ENCODE data around the gene IRX5.

IRX5 gene

GRCh38 chr16:54931120-54932014, 702 bp downstream of the IRX5 start:
- DNase-seq (ENCODE audit: low spot score): peak; percentile 41

GRCh38 chr16:54932021-54932660, 1.5 kb downstream of the IRX5 start:
- no peak for DNase-seq (ENCODE audit: low spot score)

DNA sequence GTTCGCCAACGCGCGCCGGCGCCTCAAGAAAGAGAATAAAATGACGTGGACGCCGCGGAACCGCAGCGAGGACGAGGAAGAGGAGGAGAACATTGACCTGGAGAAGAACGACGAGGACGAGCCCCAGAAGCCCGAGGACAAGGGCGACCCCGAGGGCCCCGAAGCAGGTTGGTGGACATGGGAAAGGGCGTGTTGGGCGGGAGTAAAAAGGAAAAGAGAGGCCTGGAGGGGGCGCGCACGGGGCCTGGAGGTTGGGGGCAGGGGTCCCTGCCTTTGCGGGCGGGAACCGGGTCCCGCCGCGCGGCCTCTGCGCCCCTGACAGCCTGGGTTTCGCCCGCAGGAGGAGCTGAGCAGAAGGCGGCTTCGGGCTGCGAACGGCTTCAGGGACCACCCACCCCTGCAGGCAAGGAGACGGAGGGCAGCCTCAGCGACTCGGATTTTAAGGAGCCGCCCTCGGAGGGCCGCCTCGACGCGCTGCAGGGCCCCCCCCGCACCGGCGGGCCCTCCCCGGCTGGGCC, 2.1 kb downstream of the IRX5 start:
- no peak for DNase-seq (ENCODE audit: low spot score)

DNA sequence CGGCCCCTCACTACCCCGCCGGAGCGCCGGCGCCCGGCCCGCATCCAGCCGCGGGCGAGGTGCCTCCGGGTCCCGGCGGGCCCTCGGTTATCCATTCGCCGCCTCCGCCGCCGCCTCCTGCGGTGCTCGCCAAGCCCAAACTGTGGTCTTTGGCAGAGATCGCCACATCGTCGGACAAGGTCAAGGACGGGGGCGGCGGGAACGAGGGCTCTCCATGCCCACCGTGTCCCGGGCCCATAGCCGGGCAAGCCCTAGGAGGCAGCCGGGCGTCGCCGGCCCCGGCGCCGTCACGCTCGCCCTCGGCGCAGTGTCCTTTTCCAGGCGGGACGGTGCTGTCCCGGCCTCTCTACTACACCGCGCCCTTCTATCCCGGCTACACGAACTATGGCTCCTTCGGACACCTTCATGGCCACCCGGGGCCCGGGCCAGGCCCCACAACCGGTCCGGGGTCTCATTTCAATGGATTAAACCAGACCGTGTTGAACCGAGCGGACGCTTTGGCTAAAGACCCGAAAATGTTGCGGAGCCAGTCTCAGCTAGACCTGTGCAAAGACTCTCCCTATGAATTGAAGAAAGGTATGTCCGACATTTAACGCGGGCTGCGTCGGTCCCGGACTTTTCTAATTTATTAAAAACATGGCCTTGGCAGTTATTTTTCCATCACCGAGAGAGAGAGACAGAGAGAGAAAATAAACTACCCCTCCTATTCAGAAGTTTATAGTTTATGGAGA, 2.8 kb downstream of the IRX5 start:
- no peak for DNase-seq (ENCODE audit: low spot score)

DNA sequence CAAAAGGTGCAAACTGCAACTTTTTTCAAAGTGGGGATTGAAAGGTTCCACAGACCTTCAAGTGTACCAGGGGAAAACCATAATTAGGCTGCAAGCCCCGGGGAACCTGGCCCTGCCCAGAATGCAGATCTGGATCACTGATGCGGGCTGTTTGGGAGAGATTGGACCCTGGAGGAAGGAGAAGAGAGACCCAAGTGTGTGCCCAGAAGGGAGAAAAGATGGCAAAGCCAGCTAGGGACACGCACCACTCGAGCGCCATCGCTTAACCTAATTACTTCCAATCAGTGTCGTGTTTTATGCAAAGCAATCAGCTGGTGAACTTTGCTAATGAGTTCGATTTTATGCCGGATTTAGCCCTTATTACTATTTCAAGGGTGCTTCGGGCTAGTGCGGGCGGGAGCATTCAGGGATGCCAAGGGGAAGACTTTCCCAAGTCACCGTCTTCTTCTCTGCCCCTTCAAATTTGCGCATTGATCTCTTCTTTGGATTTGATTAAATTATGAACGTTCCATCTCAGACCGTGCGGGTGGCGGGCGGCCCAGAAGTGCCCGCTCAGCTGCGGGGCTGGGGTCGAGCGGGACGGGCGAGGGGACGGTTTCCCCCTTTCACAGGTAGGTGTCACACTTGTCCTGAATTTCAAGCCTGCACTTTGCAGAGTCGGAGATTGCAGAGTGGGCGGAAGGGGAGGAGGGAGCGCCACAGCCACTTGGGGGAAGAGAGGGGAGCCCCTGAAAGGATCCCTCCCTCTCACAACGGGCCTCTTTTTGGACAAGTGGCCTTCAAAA, 4.0 kb downstream of the IRX5 start:
- peak; percentile 19 for DNase-seq (ENCODE audit: low spot score)

DNA sequence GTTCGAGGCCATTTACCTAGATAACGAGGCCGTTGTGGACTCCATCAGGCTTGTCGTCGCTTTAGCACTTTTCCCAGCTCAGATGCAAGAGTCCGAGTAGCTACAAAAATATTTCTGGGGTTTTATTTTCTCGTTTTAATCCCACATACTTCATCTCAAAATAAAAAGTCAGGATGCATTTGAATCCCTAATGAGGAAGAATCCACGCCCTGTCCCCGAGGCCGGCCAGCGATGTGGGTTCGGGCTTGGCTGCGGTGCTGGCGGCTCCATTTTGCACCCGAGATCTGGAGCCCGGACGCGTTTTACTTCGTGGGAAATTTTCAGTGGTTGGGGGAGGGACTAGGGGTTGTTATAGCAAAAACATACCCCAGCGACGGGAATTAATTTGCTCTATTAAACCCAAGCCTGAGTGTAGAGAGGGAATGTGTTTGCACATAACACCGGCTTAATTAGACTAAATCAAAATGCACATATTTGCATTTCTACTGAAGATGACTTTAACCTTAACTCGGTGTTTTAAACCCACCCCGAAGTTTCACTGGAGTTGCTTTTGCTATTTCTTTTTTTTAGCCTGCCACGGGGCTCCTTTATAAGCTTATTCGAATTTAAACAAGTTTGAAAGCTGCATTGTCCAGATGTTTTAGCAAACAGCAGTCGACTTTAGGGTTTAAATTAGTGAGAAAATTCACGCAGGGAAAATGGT, 4.8 kb downstream of the IRX5 start:
- DNase-seq (ENCODE audit: low spot score): no peak

DNA sequence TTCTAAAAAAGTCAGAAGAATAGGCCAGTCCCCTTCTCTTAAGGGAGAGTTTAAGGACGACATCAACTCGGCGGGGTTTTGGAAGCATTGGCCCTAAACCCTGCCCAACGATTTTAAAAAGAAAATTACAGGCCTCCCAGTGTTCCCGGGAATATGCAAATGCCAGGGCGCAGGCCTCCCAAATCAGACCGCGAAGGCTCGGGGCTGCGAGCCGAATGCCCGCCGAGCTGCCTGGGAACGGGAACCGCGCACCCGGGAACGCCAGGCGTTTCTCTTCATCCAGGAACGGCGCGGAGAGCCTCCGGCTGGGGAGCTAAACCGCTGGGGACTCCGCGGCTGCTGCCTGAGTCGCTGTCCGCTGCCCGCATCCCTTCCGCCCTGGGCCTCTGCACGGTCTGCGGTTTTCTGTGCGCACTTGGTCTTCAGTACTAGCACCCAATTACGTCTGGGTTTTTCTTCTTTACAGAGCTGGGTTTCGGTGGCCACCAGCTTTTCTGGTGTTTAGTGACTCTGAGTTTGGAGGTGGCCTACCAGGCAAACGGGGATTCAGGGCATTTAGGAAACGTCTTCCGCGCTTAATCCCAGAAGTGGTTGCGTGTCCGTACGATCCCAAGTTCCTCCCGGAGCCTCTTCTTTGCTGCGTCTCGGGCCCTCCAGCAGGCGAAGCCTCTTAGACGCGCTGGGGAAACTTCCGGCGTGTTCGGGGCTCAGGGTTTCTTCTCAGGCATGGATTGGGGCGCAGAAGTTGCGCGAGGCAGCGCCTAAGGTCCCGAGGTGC, 5.7 kb downstream of the IRX5 start:
- peak; percentile 62 for DNase-seq (ENCODE audit: low spot score)

DNA sequence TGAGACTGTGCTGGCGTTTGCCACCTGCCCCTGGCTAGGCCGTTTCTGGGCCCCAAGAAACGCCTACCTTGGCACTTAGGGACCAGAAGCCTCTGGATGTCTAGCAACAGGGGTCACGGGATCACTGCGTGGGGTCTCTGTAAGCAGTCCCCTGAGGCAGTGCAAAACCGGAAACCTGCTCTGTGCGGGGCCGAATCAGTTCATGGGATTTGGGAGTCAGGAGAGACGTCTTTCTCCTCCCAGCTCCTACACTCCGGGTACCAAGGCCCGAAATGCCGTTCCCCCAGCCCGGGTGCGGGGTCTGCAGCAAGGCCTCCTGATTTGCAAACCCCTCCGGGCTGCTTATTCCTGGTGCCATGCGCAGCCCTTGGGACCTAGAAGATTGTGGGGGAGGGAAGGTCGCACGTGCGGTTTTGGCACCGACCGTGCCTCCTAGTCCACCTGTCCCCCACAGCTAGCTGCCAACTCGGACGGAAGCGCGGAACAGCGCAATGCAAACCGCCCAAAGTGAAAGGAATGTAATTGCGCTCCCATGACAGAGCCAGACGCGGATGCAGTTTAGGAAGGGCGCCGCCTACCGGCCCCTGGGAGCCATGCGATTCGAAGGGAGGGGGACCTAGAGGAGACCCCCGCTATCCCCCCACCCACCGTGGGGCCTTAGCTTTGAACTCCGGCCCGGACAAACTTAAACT, 6.5 kb downstream of the IRX5 start:
- DNase-seq (ENCODE audit: low spot score): peak; percentile 71

DNA sequence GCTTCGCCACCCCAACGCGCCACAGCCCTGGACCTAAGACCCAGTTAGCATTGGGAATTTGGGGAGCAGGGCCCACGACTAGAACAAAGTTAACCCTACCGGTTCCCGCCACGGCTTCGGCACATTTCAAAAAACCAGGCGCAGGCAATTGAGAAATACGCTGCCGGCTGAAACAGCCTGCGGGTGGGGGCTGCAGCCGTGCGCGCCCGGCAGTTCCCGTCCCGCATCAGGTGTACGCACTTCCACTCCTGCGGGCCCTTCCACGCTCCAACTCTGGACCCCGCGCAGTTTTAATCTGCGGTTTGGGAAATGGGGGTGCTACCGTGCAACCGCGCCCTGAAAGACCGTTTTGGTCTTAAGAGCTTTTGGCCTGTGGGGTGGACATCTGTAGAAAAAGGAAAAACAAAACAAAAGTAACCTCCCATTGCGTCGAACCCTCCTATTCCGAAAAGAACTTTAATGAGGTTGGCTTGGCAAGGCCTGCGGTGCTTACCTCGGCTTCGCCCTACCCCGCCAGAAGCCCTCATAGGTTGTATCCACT, 7.1 kb downstream of the IRX5 start:
- peak; percentile 23 for DNase-seq (ENCODE audit: low spot score)

DNA sequence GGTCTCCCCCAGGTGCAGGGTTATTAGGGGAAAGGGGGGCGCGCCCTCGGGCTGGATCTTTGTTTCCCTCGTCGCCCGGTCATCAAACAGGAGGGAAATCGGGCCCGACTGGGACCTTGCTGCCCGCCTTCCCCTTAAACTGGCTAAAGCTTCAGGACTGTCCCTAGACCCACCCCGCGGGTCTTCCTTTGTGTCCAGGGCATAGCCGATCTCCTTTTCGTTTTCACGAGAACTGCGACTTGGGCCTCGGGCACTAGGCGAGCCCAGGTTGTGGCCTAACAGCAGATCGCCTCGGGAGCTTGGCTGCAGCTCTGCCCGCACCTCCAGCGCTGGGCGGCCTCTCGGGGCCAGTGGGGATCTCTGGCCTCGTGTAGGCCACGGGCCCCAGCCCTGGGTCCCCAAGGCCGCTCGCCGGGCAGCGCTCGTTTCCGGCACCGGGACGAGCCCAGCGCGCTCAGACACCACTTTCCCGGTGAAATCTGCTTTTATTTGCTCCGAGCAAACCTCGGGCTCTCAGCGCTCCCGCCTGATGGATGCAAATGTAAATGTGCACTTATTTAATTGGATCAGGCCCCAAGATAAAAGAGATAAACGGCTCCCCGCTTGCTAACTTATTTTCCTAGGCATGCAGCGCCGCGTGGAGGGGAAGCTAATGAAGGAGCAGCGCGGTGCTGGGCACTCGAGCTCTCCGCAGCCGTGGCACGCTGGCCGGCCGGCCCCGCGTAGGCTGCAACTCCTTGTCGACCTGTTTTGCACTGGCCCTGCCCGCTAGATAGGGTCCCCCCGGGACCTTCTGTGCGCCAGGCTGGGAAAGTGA, 7.8 kb downstream of the IRX5 start:
- no peak for DNase-seq (ENCODE audit: low spot score)

DNA sequence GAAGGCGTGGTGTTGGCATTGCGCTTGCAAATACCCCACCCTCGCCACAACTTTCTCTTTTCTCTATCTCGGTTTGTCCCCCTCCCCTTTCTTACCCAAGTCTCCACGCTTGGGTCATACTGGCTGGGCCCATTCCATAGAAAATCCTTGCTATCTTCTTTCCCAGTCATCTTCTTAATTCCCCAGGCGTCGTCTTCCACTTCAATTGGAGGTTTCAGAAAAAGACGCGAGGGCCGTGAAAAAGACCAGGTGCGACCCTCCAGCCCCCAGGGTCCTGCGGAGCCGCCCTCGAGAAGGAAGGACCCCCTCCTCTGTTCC, 8.3 kb downstream of the IRX5 start:
- no peak for DNase-seq (ENCODE audit: low spot score)

DNA sequence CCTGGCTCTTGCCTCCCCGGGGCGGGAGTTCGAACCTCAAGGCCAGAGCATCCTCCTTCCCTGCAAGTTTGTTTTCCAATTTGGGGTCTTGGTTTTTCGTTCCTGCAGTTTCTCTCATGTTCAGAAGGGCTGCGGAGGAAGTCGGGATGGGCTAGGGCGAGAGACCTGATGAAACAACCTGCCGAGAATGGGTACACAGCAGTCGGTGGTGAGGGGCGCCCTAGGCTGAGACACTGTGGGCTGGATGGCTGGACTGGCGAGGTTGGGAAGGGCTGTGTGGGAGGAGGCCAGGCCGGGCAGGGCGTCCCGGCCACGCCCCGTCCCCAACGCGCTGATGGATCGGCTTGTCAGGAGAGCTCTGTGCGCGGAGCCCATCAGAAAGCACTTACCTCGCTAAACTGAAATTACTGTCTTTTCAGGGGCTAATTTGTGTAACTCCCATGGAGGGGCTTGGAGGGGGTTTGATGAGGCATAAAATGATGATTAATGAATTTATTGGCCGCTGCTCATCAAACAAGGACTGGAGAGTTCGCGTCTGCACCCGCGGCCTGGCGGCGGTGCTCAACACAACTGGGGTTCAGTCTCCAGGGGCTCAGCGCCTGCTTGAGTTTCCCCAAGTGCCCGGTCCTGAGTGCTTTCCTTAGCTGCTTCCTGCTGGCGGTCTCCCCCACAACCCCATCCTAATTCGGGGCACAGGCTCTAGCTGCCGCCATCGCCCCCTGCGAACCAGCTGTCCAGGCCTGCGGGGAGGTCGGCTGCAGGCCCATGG, 9.0 kb downstream of the IRX5 start:
- DNase-seq (ENCODE audit: low spot score): no peak

DNA sequence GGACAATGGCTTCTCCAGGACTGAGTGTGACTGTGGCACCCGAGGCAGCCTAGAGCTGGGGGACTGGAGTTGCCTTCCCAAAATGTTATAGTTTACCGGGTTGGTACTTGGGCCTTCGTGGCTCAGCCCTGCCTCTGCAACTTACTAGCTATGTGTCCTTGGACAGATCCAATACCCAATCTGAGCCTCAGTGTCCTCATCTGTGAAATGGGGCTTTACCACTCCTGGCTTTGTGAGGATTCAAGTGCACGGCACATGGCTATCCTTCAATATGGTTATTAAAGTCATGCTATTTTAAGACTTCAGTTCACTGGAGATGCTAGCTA, 9.6 kb downstream of the IRX5 start:
- no peak for DNase-seq (ENCODE audit: low spot score)

DNA sequence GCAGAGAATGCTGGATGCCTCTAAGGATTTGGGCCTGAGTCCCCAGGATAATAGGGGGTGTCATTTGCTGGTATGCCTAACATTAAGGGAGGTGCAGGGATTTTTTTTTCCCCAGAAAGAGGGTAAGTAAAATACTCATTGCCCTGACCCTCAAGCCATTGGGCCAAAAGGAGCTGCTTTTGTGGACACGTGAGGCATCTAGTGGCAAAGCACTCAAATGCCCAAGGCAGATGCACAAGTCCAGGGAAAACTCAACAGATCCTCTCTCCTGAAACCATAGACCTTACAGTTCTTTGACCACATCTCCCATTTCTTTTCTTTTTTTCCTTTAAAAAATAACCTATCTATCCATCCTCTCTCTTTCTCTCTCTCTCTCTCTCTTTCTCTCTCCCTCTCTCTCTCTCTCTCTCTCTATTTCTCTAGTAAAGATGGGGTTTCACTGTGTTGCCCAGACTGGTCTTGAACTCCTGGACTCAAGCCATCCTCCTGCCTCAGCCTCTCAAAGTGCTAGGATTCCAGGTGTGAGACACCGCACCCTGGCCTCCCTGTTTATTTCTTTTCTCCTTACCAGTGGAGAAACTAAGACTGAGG, 11.8 kb downstream of the IRX5 start:
- no peak for DNase-seq (ENCODE audit: low spot score)

DNA sequence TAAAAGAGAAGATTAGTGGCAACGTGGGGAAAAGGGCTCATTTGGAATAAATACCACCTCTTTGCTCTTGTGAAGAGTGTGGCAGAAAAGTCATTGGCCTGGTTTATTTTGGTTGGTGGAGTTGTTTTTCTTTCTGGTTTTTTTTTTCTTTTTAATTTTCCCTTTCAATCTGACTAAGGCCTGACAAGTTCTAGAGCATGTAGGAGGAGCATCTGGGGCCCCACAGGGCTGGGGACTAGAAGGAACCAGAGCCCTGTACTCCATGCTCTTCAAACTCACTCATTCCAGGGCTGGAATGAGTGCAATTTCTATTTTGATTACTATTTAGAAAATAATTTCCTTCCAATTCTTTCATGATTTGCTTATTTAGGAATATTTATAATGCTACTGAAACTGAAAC, 13.3 kb downstream of the IRX5 start:
- no peak for DNase-seq (ENCODE audit: low spot score)

DNA sequence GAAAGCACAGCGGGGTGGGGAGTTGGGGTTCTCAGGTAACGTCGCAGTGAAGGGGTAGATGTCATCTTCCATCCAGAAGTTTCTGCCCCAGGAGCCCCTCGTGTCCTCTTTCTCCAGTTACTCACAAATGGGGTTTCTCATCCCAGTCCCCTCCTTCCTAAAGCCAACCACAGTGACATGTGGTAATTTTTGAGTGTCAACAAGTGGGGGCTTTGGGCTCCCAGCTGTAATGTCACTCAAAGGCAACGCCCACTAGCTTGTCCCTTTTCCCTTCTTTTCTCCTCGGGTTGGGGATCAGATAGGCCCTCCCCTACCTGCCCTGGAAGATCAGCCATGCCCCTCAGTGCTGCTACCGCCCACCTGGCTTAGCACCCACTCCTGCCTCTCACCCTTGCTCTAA, 14.4 kb downstream of the IRX5 start:
- DNase-seq (ENCODE audit: low spot score): no peak

GRCh38 chr16:54946909-54947308, 16.2 kb downstream of the IRX5 start:
- no peak for DNase-seq (ENCODE audit: low spot score)

DNA sequence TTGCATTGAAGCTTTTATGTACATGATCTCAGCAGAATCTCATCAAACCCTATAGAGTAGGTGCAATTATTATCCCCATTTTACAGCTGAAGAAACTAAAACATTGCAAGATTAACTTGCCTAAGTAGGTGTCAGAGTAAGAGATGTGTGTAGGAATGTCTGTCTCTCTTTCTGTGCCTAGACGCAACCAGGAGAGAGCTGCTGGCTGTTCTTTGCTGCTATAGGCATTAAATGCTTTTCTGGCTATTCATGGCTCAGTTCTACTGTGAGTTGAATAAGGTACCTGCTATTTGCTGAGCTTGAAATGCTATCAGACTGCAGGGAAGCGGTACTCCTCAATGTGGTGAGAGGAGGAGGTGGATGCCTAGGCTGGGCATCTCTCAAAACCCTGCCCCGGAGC, 17.0 kb downstream of the IRX5 start:
- DNase-seq (ENCODE audit: low spot score): no peak

Measured in HuH-7.5 (cell line).